Hair follicle dermal papilla cell (primary cell): ENCODE data around the gene BNIP3. TPM values are rescaled to one million over a fixed set of nuclear protein-coding genes. Genes with fewer than 3 reads are reported as not detected.

Experiments used
- total RNA-seq: library from RNA; depleted of rRNA; stranded (reverse); fragments of >200 nt; gene quantifications from 2 replicates; pipeline ENCODE4 v1.2.3, GENCODE V29; 2012

BNIP3 gene
- total RNA-seq = 80.6 and 95.3 TPM in 2 replicates

GRCh38 chr10:131981429-131982184 is at the start of gene BNIP3:
TSS of gene BNIP3 (minus strand) at chr10:131981923. CDS start at chr10:131981806, 117 bp downstream.

Other genes with a start within 250 kb of the BNIP3 start
- gene PPP2R2D, start 80.9 kb downstream of the BNIP3 start, total RNA-seq = 24.7 and 25.8 TPM in 2 replicates
- 0.24 and 0.32 TPM in 2 replicates for gene JAKMIP3, start 84.0 kb upstream of the BNIP3 start, total RNA-seq
- gene DPYSL4, start 205.0 kb upstream of the BNIP3 start, total RNA-seq = 4.4 and 6.1 TPM in 2 replicates